ENCODE measurements around the gene THSD8. TPM values are rescaled to one million over a fixed set of nuclear protein-coding genes. Genes with fewer than 3 reads are reported as not detected.

The THSD8 gene
- total RNA-seq, 1 donor from 2014 or later = not detected

DNA sequence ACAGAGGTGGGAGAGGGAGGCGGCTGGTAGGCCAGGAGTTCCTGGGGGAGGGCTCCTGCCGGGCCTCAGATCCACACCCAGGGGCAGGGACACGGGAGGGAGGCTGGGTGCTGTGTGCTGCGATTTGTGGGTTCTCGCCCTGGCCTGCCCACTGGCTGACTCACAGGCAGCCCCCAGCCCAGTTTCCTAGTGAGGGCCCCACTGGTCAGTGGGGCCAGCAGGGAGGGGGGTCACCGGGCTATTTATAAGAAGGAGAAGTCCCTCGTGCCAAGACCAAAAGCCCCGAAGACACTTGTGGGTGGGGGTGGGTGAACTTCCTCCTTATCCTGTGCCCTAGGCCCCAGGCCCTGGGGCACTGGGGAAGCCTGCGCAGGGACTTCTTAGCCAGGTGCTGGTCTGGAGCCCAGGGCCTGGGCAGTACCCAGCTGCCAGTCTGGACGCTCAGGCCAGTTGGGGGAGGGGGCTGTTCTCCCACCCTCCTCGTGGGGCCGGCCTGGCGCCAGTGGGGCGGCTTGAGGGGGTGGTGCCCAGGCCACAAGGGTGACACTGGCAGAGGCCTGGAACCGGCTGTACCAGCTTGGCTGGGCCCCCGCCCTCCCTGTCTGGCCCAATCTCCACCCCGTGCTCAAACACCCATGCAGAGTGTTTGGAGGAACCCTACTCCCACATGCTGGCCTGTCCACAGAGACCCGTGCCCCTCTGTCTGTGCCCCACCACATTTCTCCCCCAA is 15.6 kb upstream of the THSD8 start:
- TF ChIP-seq, protein P1, sequence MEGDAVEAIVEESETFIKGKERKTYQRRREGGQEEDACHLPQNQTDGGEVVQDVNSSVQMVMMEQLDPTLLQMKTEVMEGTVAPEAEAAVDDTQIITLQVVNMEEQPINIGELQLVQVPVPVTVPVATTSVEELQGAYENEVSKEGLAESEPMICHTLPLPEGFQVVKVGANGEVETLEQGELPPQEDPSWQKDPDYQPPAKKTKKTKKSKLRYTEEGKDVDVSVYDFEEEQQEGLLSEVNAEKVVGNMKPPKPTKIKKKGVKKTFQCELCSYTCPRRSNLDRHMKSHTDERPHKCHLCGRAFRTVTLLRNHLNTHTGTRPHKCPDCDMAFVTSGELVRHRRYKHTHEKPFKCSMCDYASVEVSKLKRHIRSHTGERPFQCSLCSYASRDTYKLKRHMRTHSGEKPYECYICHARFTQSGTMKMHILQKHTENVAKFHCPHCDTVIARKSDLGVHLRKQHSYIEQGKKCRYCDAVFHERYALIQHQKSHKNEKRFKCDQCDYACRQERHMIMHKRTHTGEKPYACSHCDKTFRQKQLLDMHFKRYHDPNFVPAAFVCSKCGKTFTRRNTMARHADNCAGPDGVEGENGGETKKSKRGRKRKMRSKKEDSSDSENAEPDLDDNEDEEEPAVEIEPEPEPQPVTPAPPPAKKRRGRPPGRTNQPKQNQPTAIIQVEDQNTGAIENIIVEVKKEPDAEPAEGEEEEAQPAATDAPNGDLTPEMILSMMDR (IDR thresholded peaks at IDR 0.05; ENCODE audit: insufficient read depth, low read length, poor library complexity, severe bottlenecking) = no peak
- no peak for DNase-seq (ENCODE audit: low read depth)
- no peaks in the 10 kb centered on the region for H3K36me3 ChIP-seq (ENCODE audit: control insufficient read depth, insufficient read depth, low read length)
- H3K4me3 ChIP-seq (ENCODE audit: low read depth, low read length) = no peak overlapping the region
- H3K27me3 ChIP-seq (ENCODE audit: control insufficient read depth, insufficient read depth, low read length) = no peaks in the 10 kb centered on the region

DNA sequence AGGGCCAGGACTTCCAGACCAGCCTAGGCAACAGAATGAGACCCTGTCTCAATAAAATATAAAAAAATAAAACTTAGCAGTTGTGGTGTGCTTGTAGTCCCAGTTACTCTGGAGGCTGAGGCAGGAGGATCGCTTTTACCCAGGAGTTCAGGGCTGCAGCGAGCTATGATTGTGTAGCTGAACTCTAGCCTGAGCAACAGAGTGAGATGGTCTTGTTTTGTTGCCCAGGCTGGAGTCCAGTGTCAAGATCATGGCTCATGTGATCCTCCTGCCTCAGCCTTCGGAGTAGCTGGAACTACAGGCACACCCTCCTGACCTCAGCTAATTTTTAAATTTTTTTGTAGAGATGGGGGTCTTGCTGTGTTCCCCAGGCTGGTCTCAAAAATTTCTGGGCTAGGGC is 14.9 kb upstream of the THSD8 start:
- TF ChIP-seq, protein P1 (IDR thresholded peaks at IDR 0.05; ENCODE audit: insufficient read depth, low read length, poor library complexity, severe bottlenecking) = no peak
- H3K4me3 ChIP-seq (ENCODE audit: low read depth, low read length) = no peak overlapping the region
- no peaks in the 10 kb centered on the region for H3K36me3 ChIP-seq (ENCODE audit: control insufficient read depth, insufficient read depth, low read length)
- H3K27me3 ChIP-seq (ENCODE audit: control insufficient read depth, insufficient read depth, low read length) = no peaks in the 10 kb centered on the region
- no peak for DNase-seq (ENCODE audit: low read depth)

DNA sequence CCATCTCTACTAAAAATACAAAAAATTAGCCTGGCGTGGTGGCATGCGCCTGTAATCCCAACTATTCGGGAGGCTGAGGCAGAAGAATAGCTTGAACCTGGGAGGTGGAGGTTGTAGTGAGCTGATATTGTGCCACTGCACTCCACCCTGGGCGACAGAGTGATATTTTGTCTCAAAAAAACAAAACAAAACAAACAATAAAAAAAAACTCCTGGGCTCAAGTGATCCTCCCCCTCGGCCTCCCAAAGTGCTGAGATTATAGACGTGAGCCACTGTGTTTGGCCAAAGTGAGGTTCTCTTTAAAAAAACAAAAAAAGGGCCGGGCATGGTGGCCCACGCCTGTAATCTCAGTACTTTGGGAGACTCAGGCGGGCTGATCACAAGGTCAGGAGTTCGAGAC is 14.4 kb upstream of the THSD8 start:
- TF ChIP-seq, protein P1 (IDR thresholded peaks at IDR 0.05; ENCODE audit: insufficient read depth, low read length, poor library complexity, severe bottlenecking) = no peak
- no peak for DNase-seq (ENCODE audit: low read depth)
- Histone ChIP-seq H3K27me3 (ENCODE audit: control insufficient read depth, insufficient read depth, low read length) (no peaks in the 10 kb centered on the region), H3K36me3 (ENCODE audit: control insufficient read depth, insufficient read depth, low read length) (no peaks in the 10 kb centered on the region), H3K4me3 (ENCODE audit: low read depth, low read length) (no peak overlapping the region)

DNA sequence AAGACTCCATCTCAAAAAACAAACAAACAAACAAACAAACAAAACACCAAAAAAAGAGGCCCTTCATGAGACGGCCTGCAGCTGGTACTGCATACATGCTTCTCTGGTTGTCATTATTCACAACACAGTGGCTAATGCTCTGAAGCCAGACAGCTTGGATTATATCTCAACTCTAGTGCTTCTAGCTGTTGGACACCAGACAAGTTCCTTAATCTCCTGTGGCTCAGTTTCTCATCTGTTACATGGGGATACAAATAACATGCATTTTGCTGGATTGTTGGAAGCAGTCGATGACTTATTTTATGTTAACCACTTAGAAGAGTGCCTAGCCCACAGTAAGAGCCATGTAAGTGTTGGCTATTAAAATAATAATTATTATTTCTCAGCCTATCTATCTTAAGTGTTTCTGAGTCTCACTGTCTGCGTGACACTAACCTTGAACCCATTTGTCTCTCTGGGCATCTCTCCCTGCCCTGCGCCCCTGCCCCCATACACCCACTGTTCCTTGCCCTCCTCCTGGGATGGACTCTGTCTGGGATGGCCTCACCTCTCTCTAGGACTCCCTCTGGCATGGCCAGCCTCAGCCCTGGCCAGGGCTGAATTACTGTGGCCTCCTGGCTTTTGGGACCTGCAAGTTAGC is 13.7 kb upstream of the THSD8 start:
- TF ChIP-seq, protein P1 (IDR thresholded peaks at IDR 0.05; ENCODE audit: insufficient read depth, low read length, poor library complexity, severe bottlenecking) = no peak
- Histone ChIP-seq H3K36me3 (ENCODE audit: control insufficient read depth, insufficient read depth, low read length) (no peaks in the 10 kb centered on the region), H3K4me3 (ENCODE audit: low read depth, low read length) (no peak overlapping the region), H3K27me3 (ENCODE audit: control insufficient read depth, insufficient read depth, low read length) (no peaks in the 10 kb centered on the region)
- no peak for DNase-seq (ENCODE audit: low read depth)

DNA sequence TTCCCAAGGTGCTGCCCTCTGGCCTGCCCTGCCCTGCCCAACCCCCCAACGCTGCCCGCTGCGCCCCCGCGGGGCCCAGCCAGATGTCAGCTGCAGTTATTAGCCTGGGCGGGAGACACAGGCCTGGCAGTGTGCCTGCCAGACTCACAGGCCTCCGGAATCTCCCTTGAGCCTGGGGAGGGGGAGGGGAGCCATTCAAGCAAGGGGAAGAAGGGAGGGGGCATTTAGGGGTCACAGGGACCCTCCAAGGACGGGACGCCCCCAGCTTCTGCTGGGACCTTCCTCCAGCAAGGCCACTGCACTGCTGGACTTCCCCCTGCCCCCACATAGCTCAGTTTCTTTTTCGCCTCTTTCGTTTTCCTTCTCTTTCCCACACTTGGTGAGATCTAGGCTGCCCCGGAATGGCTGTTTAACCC is 13.2 kb upstream of the THSD8 start:
- TF ChIP-seq, protein P1 (IDR thresholded peaks at IDR 0.05; ENCODE audit: insufficient read depth, low read length, poor library complexity, severe bottlenecking) = peak; percentile 1
- H3K27me3 ChIP-seq (ENCODE audit: control insufficient read depth, insufficient read depth, low read length) = no peaks in the 10 kb centered on the region
- peak overlapping the region; percentile 3 for H3K4me3 ChIP-seq (ENCODE audit: low read depth, low read length)
- no peak for DNase-seq (ENCODE audit: low read depth)
- H3K36me3 ChIP-seq (ENCODE audit: control insufficient read depth, insufficient read depth, low read length) = no peaks in the 10 kb centered on the region
